NCI-H82 treated with DMSO at 0.1 percent for 48 hours (cell line): ENCODE measurements around the gene CATSPER1.

Experiments
- DNase-seq: peaks from one replicate; lab custom pipeline; 2025; ENCODE audit not compliant: unreplicated experiment; lab: John Stamatoyannopoulos, UW

Gene CATSPER1

GRCh38 chr11:66003291-66003690 is 23.0 kb downstream of the CATSPER1 start:
- no peak for DNase-seq

DNA sequence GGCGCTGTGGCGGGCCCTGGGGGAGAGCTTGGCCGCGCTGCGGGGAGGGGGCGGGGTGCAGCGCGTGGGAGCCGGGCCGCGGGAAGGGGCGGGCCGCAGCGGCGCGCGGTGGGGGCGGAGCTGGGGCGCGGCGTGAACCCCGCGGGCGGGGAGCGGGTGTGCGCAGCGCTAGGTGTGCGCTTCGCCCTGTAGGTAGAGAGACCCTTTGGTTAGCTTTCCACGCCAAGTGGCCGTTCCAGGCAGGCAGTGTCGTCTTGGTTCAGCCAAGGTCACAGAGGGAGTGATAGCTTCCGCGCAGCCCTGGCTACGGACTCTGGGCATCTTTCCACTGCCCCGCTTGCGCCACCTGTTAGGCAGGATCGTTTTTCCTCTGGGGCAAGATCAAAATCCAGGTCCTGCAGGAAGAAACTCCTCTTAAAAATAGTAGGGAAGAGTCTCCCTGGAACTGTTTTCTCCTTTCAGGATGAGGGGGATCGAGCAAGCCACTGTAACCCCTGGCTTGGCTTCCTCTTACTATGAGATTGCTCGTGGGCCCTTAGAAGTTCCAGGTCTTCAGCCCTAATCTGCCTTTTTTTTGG is 23.5 kb downstream of the CATSPER1 start:
- DNase-seq, result no peak

DNA sequence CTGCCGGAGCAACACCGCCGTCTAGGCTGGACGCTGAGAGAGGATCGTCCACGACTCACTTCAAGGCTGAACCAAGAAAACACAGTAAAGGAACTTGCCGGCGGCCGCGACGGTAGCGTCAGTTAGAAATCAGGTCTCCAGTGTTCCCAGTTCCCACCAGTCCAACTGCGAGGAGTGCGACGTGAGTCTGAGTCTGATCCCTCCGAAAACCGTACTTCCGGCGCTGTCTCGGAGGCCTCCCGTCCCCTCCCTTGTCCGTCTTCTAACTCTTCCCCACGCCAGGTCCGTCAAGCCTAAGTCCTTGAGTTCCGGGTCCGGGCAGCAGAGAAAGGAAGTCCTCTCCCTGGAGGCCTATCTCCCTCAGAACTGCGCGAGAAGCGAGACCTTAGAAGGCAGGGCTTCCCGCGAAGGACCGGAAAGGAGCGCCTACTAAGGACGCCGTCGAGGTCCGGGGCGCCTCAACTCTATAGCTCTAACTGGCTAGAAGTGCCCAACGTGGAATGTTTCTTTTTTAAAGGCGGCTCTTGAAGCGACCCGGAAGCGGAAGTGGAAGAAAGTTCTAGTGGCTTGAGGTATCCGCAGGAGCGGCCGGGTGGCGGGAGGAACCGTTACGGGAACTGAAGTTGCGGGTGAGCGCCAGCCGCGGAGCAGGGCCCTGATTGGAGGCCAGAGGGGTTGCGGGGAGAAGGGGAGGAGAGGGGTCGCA is 24.2 kb downstream of the CATSPER1 start, which contains the start of the genes BANF1 and EIF1AD:
TSS of gene BANF1 (plus strand) at position 562 of the 706 bp plus-strand sequence. CDS start 748 bp downstream, outside the sequence.
TSS of gene EIF1AD (minus strand) at position 216 of the 706 bp plus-strand sequence. CDS start 1,768 bp downstream, outside the sequence.
- DNase-seq, result peak; percentile 88

GRCh38 chr11:65997286-65997685 is 29.0 kb downstream of the CATSPER1 start:
- no peak for DNase-seq

DNA sequence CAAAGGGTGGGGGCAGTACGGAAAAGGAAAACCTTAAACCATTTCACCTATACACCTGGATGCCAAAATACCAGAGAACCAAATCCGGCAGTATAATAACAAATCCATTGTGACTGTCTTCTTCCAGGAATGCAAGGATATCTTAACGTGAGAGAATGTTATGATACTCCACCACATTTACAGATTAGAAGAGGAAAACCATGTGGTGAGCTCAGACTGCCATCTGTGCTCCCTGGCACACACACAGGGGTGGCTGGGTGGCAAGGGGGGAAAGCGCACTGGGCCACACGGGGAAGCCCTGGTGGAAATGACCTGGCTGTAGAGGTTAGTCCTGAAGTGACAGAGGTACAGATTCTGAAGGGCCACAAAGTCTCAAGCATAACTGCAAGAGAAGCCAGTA is 34.2 kb downstream of the CATSPER1 start:
- no peak for DNase-seq

GRCh38 chr11:65988791-65989592 is 37.3 kb downstream of the CATSPER1 start:
- peak; percentile 78 for DNase-seq

- DNase-seq, result no peak
These were observed 38.9 kb downstream of the CATSPER1 start for GRCh38 chr11:65987336-65987735.

DNA sequence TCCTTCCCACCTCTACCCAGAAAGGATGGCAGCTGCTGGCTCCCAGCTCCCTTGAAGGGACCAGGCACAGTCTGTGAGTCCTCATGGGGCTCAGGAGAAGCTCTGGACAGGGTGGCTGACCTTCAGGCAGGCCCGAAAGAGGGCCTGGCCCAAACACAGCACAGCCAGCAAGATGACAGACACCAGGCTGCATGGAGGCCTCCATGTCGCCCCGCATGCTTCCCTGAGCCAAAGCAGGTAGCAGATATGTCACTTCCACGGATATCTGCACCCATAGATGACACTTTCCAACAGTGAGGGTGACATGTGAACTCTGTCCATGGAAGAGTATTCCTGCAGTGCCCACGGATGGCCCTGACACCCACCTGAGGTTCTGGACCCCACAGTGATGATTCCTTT is 42.7 kb downstream of the CATSPER1 start:
- no peak for DNase-seq

DNA sequence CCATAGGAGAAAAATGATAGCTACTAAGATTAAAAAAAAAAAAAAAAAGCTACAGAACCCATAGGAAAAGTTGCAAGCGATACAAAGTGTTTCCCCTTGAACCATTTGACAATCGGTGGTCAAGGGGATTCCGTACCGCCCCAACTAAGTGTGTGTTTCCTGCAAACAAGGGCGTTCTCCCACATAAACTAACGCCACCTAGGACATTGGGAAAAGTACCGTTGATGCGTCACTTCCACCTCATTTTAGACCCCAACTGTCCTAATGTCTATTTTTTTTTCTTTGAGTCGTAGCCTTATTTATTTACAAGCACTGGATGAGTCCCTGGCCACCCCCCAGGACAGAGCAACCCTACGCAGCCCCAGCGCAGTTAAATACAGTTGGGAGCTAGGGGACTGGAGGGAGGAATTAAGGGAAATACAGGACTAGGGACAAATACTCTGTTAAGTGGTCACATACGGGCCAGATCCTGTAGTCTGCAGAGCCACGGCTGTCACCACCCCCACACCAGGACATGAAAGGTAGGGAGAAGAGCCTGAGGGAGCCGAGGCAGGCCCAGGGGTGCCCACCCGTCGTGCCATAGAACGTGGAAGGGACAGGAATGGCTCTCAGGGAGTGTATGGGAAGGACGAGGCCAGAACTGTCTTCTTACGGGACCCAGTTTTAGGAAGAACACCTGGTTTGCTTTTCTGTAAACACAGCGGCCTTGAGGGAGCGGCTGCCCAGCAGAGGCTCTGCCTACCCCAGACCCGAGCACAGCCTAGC is 43.3 kb downstream of the CATSPER1 start:
- DNase-seq, result no peak

GRCh38 chr11:65981972-65982823 is 44.1 kb downstream of the CATSPER1 start:
- no peak for DNase-seq

GRCh38 chr11:65981101-65981740 is 45.1 kb downstream of the CATSPER1 start:
- no peak for DNase-seq

DNA sequence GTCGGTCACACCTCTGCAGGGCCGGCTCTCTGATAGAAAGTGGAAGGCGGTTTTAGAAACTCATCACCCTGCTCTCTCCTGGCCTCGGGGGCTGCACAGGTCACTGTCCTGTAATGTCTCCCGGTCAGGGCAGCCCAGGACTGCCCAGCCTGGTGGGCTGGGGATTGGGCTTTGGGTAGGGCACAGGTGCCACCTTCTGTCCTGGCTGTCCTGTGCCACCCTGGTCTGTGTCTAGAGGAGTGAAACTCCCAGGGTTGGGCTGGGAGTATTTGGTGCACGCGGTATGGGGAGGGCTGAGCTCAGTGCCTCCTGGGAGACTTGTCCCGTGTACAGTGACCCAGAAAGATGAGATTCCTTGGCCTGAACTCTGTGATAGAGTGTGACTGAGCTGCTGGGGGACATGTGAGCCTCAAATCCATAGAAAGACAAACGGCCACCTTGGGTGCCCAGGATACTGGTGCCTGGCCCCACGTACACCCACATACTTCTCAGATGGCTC is 47.0 kb downstream of the CATSPER1 start:
- DNase-seq, result no peak

DNA sequence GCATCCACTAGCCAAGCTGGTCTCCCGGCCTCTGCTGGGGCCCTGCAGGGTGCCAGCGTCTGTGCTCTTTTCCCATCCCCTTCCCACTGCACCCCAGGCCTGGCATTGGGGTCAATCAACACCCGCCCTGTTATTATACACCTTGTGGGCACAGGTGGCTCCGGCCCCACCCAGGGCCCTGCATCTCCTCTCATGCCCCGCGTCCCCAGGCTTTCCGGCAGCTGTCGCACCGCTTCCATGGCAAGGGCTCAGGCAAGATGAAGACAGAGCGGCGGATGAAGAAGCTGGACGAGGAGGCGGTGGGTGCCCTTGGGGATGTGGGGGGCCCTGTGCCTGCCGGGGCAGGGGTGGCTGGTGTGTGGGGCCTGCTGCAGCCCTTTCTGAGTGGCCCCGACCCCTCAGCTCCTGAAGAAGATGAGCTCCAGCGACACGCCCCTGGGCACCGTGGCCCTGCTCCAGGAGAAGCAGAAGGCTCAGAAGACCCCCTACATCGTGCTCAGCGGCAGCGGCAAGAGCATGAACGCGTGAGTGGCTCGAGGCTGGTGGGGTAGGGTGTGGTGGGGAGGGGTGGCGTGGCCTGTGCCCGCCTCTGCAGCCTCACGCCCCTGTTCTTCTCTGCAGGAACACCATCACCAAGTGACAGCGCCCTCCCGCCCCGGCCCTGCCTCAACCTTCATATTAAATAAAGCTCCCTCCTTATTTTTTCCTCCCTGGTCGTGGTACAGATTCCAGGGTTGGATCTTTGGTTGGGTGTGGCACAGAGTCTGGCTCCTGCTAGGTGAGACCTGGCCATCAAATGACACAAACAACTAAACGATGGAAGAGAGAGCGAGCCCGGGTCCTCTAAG is 47.7 kb downstream of the CATSPER1 start:
- DNase-seq, result no peak

- no peak for DNase-seq
These were observed 48.5 kb downstream of the CATSPER1 start for GRCh38 chr11:65977621-65978390.

- DNase-seq, result no peak
These were observed 49.8 kb downstream of the CATSPER1 start for GRCh38 chr11:65976216-65977176.

GRCh38 chr11:65975771-65976170 is 50.5 kb downstream of the CATSPER1 start:
- no peak for DNase-seq
